ENCODE results near the gene ATG16L2. TPM values are rescaled to one million over a fixed set of nuclear protein-coding genes. Genes with fewer than 3 reads are reported as not detected.
A peak's percentile ranks its signal among the peaks of the same experiment; 100 is the strongest.

ATG16L2 gene
- total RNA-seq, 6 experiments from 2014 or later = 8.6 to 23.8 (median 15.4) TPM

- no peak for DNase-seq
- no peak overlapping the region for H3K27ac ChIP-seq
These were observed 46.4 kb downstream of the ATG16L2 start for GRCh38 chr11:72860592-72860991.

GRCh38 chr11:72863091-72863490 lies 48.9 kb downstream of the ATG16L2 start:
- TF ChIP-seq CTCF (IDR thresholded peaks at IDR 0.05) = no peak
- no peak for TF ChIP-seq POLR2A (IDR thresholded peaks at IDR 0.05)
- Histone ChIP-seq H3K4me1 (no peaks in the 10 kb centered on the region), H3K4me3 (no peak overlapping the region), H3K27ac (no peak overlapping the region), H3K36me3 (peaks cover 0 to 4% (median 0%) of the 10 kb centered on the region in 4 donors), H3K9me3 (no peaks in the 10 kb centered on the region), H3K27me3 (no peaks in the 10 kb centered on the region)
- intact Hi-C loops (cut with DNase I) = no loop called here
- ATAC-seq = no peak
- 45% methylated on average over 1 of the region's 1 CpG for WGBS (ENCODE audit: insufficient coverage, low coverage, low lambda C conversion rate, missing lambda C conversion rate)
- DNase-seq = no peak

More at GRCh38 chr11:72860592-72860991, 46.4 kb downstream of the ATG16L2 start:
- Histone ChIP-seq H3K36me3 (no peaks in the 10 kb centered on the region), H3K4me1 (peaks cover 0 to 12% (median 0%) of the 10 kb centered on the region in 4 donors), H3K4me3 (no peak overlapping the region), H3K27me3 (no peaks in the 10 kb centered on the region), H3K9me3 (no peaks in the 10 kb centered on the region)
- TF ChIP-seq POLR2A (IDR thresholded peaks at IDR 0.05) (no peak), CTCF (IDR thresholded peaks at IDR 0.05) (no peak)
- intact Hi-C loops (cut with DNase I) = no loop called here
- no peak for ATAC-seq
- WGBS (ENCODE audit: insufficient coverage, low coverage, low lambda C conversion rate, missing lambda C conversion rate) = 100% methylated on average over 3 of the region's 4 CpGs

- Histone ChIP-seq H3K27ac (no peak overlapping the region), H3K36me3 (peaks cover 0 to 4% (median 0%) of the 10 kb centered on the region in 4 donors), H3K27me3 (no peaks in the 10 kb centered on the region), H3K9me3 (no peaks in the 10 kb centered on the region), H3K4me1 (no peaks in the 10 kb centered on the region), H3K4me3 (no peak overlapping the region)
- DNase-seq (no peak), ATAC-seq (no peak)
- WGBS (ENCODE audit: insufficient coverage, low coverage, low lambda C conversion rate, missing lambda C conversion rate) = 69% methylated on average over 1 of the region's 1 CpG
- intact Hi-C loops (cut with DNase I) = no loop called here
- TF ChIP-seq POLR2A (IDR thresholded peaks at IDR 0.05) (no peak), CTCF (IDR thresholded peaks at IDR 0.05) (no peak)
These were observed 49.7 kb downstream of the ATG16L2 start for GRCh38 chr11:72863916-72864315.

GRCh38 chr11:72864702-72865655 lies 50.8 kb downstream of the ATG16L2 start:
- Histone ChIP-seq H3K9me3 (no peaks in the 10 kb centered on the region), H3K36me3 (peaks cover 0 to 4% (median 0%) of the 10 kb centered on the region in 4 donors), H3K27ac (no peak overlapping the region), H3K4me3 (no peak overlapping the region), H3K27me3 (no peaks in the 10 kb centered on the region), H3K4me1 (no peaks in the 10 kb centered on the region)
- intact Hi-C loops (cut with DNase I) = no loop called here
- WGBS (ENCODE audit: insufficient coverage, low coverage, low lambda C conversion rate, missing lambda C conversion rate) = 47% methylated on average over 5 of the region's 5 CpGs
- ATAC-seq = peak in 1 of 4 donors; percentile 12
- no peak for DNase-seq
- TF ChIP-seq POLR2A (IDR thresholded peaks at IDR 0.05) = no peak
- TF ChIP-seq CTCF (IDR thresholded peaks at IDR 0.05) = no peak
